GM12864 (cell line): Measurements from ENCODE around the gene NIT2.
A peak's percentile ranks its signal among the peaks of the same experiment; 100 is the strongest.

Experiments
- DNase-seq: peaks from one replicate; pipeline ENCODE4 v3.0.0-alpha.2; 2011; ENCODE audit warnings: low read depth
- H3K4me3 ChIP-seq: 2 replicates; pipeline ENCODE4 v1.5.1; 2011; ENCODE audit warnings: mild to moderate bottlenecking, low read depth, low read length, control low read depth
- CTCF ChIP-seq: IDR thresholded peaks from 2 replicates; pipeline ENCODE4 v1.5.1; 2011; ENCODE audit warnings: low read depth, mild to moderate bottlenecking, moderate library complexity, low read length, control low read depth, inconsistent platforms; ENCODE audit errors: missing control alignments

The NIT2 gene

DNA sequence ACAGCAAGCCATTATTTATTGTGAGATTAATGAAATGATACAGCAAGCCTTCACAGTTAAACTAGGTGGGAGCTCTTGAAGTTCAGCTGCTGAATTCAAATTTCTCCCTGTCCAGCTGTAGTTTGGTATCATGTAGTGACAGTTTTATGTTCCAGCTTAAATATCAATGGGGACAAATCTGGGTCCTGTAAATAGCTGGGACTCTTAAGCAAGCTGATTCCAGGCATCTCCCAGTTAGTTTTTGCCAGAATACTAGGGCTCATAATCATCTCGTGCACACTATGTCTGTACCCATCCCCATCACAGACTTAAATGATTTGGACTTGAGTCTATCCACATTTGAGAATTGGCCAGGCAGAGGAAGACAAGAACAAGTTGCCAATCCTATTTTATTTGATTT is 27.9 kb upstream of the NIT2 start:
- DNase-seq = no peak
- TF ChIP-seq CTCF = no peak
- H3K4me3 ChIP-seq = no peak overlapping the region

GRCh38 chr3:100310355-100310965 is 24.1 kb upstream of the NIT2 start:
- TF ChIP-seq CTCF = no peak
- no peak for DNase-seq
- no peak overlapping the region for H3K4me3 ChIP-seq

- H3K4me3 ChIP-seq = no peak overlapping the region
- no peak for DNase-seq
- no peak for TF ChIP-seq CTCF
These were observed 23.5 kb upstream of the NIT2 start for GRCh38 chr3:100311011-100311410.

DNA sequence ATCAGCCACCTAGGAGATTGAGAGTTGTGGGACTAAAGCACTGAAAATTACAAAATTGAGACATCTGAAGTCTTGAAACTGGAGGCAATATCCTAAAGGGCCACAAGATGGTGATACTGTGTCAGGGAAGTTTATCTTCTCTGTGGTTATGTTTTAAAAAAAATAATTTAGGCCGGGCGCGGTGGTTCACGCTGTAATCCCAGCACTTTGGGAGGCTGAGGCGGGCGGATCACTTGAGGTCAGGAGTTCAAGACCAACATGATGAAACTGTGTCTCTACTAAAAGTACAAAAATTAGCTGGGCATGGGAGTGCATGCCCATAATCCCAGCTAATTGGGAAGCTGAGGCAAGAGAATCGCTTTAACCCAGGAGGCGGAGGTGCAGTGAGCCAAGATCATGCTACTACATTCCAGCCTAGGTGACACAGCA is 17.9 kb upstream of the NIT2 start:
- TF ChIP-seq CTCF = peak; percentile 56
- H3K4me3 ChIP-seq = no peak overlapping the region
- no peak for DNase-seq

DNA sequence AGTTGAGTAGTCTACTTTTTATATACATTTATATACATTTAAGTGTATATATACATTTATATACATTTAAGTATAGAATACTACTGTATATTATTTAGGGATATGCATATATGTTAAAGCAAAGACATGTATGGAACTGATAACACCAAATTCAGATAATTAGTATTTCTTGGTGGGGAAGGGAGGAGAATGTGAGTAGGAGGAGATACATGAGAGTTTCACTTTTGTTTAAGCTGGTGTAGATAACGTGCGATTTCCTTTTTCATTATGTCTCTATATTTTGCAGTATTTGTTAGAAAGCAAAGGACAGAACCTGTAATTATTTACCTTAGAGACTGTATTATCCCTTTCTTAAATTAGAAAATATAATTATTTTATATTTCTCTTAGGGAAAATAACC is 16.6 kb upstream of the NIT2 start:
- H3K4me3 ChIP-seq = no peak overlapping the region
- no peak for DNase-seq
- TF ChIP-seq CTCF = no peak

- DNase-seq = no peak
- TF ChIP-seq CTCF = no peak
- no peak overlapping the region for H3K4me3 ChIP-seq
These were observed 14.6 kb upstream of the NIT2 start for GRCh38 chr3:100319951-100320350.

GRCh38 chr3:100324044-100324443 is 10.5 kb upstream of the NIT2 start:
- no peak overlapping the region for H3K4me3 ChIP-seq
- no peak for DNase-seq
- no peak for TF ChIP-seq CTCF
